ENCODE measurements around the gene CCDC183.
"Not testable (repeated sequence)": the region's sequence is repeated elsewhere in the genome, so short reads cannot be mapped to it uniquely, and the experiment has no call there.

The CCDC183 gene

GRCh38 chr9:136821826-136822544 lies 25.8 kb downstream of the CCDC183 start:
- no peak for DNase-seq (ENCODE audit: low read depth, low spot score)
- H3K27ac ChIP-seq: no peak overlapping the region

GRCh38 chr9:136823136-136824046 lies 27.3 kb downstream of the CCDC183 start:
- no peak overlapping the region for H3K27ac ChIP-seq
- no peak for DNase-seq (ENCODE audit: low read depth, low spot score)

GRCh38 chr9:136824496-136825225 lies 28.5 kb downstream of the CCDC183 start:
- no peak for DNase-seq (ENCODE audit: low read depth, low spot score)
- H3K27ac ChIP-seq: no peak overlapping the region

GRCh38 chr9:136825295-136826187 lies 29.4 kb downstream of the CCDC183 start:
- no peak for DNase-seq (ENCODE audit: low read depth, low spot score)
- no peak overlapping the region for H3K27ac ChIP-seq

GRCh38 chr9:136826188-136826541 lies 30.0 kb downstream of the CCDC183 start:
- no peak overlapping the region for H3K27ac ChIP-seq
- no peak for DNase-seq (ENCODE audit: low read depth, low spot score)

- no peak for DNase-seq (ENCODE audit: low read depth, low spot score)
- no peak overlapping the region for H3K27ac ChIP-seq
Observed at GRCh38 chr9:136826703-136827582, 30.8 kb downstream of the CCDC183 start.

- no peak overlapping the region for H3K27ac ChIP-seq
Observed at GRCh38 chr9:136827794-136828473, 31.8 kb downstream of the CCDC183 start.

GRCh38 chr9:136828474-136829140 lies 32.5 kb downstream of the CCDC183 start:
- no peak overlapping the region for H3K27ac ChIP-seq
- DNase-seq (ENCODE audit: low read depth, low spot score): no peak

More at GRCh38 chr9:136827794-136828473, 31.8 kb downstream of the CCDC183 start:
- DNase-seq (ENCODE audit: low read depth, low spot score): no peak

GRCh38 chr9:136829412-136829811 lies 33.3 kb downstream of the CCDC183 start:
- no peak for DNase-seq (ENCODE audit: low read depth, low spot score)
- H3K27ac ChIP-seq: no peak overlapping the region

- no peak overlapping the region for H3K27ac ChIP-seq
- DNase-seq (ENCODE audit: low read depth, low spot score): no peak
Observed at GRCh38 chr9:136829981-136830885, 34.1 kb downstream of the CCDC183 start.

- no peak overlapping the region for H3K27ac ChIP-seq
- no peak for DNase-seq (ENCODE audit: low read depth, low spot score)
Observed at GRCh38 chr9:136831002-136831719, 35.0 kb downstream of the CCDC183 start.

- no peak for DNase-seq (ENCODE audit: low read depth, low spot score)
- H3K27ac ChIP-seq: no peak overlapping the region
Observed at GRCh38 chr9:136831720-136832104, 35.6 kb downstream of the CCDC183 start.

GRCh38 chr9:136832581-136832980 lies 36.4 kb downstream of the CCDC183 start:
- H3K27ac ChIP-seq: no peak overlapping the region
- no peak for DNase-seq (ENCODE audit: low read depth, low spot score)

- not testable (repeated sequence) for DNase-seq (ENCODE audit: low read depth, low spot score); H3K27ac ChIP-seq
Observed at GRCh38 chr9:136833381-136834048, 37.4 kb downstream of the CCDC183 start.

- H3K27ac ChIP-seq: no peak overlapping the region
- no peak for DNase-seq (ENCODE audit: low read depth, low spot score)
Observed at GRCh38 chr9:136835162-136835931, 39.2 kb downstream of the CCDC183 start.
